Bronchial smooth muscle cell (primary cell): ENCODE data around the gene CCDC47. TPM values are rescaled to one million over a fixed set of nuclear protein-coding genes. Genes with fewer than 3 reads are reported as not detected.

Source experiments
- total RNA-seq: library from RNA; depleted of rRNA; stranded (reverse); fragments of >200 nt; gene quantifications from 2 replicates; pipeline ENCODE4 v1.2.1, GENCODE V29; 2014

Gene CCDC47, protein sequence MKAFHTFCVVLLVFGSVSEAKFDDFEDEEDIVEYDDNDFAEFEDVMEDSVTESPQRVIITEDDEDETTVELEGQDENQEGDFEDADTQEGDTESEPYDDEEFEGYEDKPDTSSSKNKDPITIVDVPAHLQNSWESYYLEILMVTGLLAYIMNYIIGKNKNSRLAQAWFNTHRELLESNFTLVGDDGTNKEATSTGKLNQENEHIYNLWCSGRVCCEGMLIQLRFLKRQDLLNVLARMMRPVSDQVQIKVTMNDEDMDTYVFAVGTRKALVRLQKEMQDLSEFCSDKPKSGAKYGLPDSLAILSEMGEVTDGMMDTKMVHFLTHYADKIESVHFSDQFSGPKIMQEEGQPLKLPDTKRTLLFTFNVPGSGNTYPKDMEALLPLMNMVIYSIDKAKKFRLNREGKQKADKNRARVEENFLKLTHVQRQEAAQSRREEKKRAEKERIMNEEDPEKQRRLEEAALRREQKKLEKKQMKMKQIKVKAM
- total RNA-seq: 52.5 and 59.6 TPM in 2 replicates

DNA sequence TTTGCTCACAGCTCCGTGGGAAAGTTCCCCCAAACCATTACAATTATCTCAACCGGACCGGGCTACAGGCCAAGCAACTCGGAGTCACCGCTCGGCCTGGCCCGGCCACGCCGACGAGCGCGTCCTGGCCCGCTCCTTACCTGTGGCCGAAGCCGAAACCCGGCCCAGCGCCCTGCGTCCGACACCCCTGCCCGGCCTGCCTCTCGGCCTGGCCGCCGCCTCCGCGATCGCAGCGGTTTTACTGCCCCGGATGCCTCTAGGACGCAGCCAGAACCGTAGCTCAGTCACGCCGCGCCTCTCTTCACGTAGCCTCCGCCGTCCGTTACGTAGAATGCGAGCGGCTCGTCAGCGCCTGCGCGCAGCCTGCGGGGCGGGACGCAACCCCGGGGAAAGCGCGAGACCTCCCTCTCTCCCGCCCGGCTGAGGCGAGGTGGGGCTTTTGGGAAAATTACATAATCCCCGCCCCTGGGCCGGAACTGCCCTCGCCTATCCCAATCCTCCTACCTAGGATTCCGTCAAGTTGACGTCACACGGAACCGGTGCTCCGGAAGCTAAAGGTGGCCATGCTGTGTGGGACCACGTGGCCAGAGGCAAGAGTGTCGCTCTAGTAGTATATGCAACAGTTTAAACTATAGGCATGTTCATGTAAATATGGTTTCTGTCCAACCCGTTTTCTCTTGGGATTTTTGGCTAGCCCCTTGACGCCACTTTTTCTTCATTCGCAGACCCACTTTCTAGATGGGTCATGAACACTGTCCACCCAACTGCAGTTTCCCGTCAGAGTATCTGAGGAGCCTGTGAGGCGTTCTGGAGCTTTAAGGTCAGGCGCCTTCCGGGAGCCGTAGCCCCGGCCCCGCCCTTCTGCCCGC, at the start of gene CCDC47:
CCDC47 (minus strand) TSS at position 326 of the 869 bp plus-strand sequence. CDS start 7,422 bp downstream, outside the sequence.

DNA sequence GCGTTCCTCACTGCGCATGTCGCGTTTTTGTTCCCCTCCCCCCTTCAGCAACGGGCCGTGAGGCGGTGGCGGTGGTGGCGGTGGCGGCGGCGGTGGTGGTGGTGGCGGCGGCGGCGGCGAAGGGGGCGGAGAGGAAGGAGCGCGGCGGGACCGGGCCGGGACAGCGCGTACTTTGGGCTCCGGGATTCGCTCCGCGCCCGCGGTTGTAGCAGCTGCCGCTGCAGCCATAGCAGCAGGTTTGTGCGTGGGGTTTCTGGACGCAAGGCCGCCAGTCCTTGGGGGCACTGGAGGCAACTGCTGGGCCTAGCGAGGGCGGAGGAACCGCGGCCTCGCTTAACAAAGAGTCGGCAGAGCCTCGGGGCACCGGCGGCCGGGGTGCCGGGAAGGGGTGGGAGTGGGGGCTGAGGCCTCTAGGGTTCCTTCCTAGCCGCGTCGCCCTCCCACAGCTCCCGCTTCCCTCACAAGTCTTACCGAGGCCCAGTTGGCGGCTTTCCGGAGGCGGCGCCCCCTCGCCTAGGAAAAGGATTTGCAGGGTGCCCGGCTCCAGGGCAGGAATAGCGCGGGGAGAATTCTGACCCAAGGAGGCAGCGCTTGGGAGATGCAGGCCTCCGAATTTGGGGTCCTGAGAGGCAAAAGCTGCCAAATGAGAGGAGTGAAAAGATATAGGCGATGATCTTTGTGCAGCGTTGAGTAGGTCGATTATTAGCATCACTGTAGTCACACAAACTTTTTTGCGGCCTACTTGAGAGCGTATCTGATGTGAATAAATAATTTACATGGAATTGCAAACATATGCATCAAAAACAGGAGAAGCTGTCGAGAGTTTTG, 958 bp upstream of the CCDC47 start, which contains the start of gene DDX42:
DDX42 (plus strand) TSS at position 30 of the 828 bp plus-strand sequence. CDS start 12,880 bp downstream, outside the sequence.

DNA sequence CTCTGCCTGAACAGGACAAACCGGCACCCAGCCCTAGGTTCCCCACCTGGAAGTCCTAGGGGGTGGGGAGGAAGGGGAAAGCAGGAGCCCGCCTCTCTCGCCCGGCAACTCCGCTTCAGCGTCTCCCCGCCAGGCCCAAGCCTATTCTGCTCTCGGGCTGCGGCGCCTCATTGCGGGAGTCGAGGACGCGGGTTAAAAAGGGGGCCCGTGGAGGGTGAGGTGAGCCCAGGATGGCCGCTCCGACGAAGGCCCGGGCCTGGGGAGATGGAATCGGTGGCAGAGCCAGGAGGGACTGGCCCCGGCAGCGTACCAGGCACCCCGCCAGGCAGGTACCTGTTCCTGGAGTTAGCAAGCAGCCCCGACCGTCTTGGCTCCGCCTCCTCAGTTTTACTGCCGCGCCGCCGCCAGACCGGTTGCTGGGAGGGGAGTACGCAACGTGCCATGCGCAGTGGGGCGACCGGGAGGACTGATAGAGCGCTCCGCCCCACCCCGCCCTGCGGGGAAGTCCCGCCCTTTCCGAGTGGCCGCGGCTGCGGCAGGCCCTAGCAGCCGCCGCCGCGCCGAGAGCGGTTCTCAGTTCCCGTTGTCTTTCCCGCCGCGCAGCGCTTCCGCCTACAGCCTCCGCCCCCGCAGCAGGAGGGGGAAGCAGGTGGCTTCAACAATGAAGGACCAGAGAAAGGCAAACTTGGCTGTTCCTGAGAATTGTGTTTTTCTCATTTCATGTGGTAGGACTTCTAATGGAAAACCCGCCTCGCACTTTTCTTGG, 31.8 kb downstream of the CCDC47 start, which contains the start of gene STRADA:
STRADA (minus strand) TSS at position 392 of the 766 bp plus-strand sequence. CDS start 13,430 bp downstream, outside the sequence.

DNA sequence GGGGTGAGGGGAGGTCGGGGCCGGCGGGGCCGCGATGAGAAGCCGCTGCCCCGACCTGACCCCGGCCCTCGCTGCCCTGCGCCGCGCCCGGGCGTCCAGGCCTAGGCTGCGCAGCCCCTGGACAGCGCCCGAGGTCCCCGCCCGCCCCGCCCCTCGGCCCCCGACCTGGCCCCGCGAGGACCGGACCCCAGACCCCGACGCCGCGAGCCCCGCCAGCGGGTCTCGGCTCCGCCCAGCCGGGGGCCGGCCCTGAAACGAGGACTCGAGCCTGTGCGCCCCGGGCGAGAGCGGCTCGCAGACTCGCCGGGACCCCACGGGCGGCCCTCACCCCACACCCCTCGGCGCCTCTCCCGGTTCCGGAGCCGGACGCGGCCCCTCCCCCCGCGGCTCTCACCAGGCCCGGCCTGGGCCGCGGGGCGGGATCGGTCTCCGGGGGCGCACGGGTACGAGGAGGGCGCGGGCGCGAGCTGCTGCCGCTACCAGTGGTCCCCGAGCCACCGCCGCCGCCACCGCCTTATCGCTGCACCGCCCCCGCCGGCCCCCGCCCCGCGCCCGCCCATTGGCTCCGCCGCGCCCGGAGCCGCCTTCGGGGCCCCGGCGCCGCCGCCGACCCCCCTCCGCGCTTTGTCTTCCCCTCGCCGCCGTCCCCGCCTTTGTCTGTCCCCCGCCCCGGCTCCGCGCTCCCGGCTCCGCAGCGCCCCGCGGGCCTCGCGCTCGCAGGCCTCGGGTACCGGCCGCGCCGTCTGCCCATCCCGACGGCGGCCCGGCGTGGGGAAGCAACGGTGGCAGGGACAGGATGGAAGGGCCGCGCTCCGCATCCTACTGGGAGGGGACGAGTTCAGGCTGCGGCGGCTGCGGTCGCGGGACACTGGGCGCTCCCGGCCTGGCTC, 73.5 kb downstream of the CCDC47 start, which contains the start of gene LIMD2:
LIMD2 (minus strand) TSS at position 488 of the 890 bp plus-strand sequence. CDS start 827 bp downstream, outside the sequence.

Other genes starting within 250 kb of the CCDC47 start
- 8.2 and 8.8 TPM in 2 replicates for gene DCAF7, start 223.1 kb downstream of the CCDC47 start, total RNA-seq
- 12.6 and 14.1 TPM in 2 replicates for gene TACO1, start 172.7 kb downstream of the CCDC47 start, total RNA-seq
- gene MAP3K3, start 151.2 kb downstream of the CCDC47 start, total RNA-seq: 18.3 and 38.5 TPM in 2 replicates
- 2.0 and 3.3 TPM in 2 replicates for gene LIMD2, start 73.5 kb downstream of the CCDC47 start, total RNA-seq
- 17.3 and 19.7 TPM in 2 replicates for gene STRADA, start 31.8 kb downstream of the CCDC47 start, total RNA-seq
- gene DDX42, start 573 bp upstream of the CCDC47 start, total RNA-seq: 58.6 and 60.1 TPM in 2 replicates
- gene PSMC5, start 53.8 kb upstream of the CCDC47 start, total RNA-seq: 84.7 and 92.4 TPM in 2 replicates
- 61.0 and 66.5 TPM in 2 replicates for gene FTSJ3, start 54.1 kb upstream of the CCDC47 start, total RNA-seq
- 73.2 and 101 TPM in 2 replicates for gene SMARCD2, start 69.1 kb upstream of the CCDC47 start, total RNA-seq
- not detected in 2 replicates for gene CSH2, start 100.1 kb upstream of the CCDC47 start, total RNA-seq
- not detected in 2 replicates for gene GH2, start 108.3 kb upstream of the CCDC47 start, total RNA-seq
- gene CSH1, start 123.0 kb upstream of the CCDC47 start, total RNA-seq: not detected in 2 replicates
- 0.16 TPM in 1 of 2 replicates, not detected in the other for gene CSHL1, start 137.7 kb upstream of the CCDC47 start, total RNA-seq
- gene GH1, start 145.2 kb upstream of the CCDC47 start, total RNA-seq: not detected in 2 replicates
- 0.09 and 0.16 TPM in 2 replicates for gene CD79B, start 158.7 kb upstream of the CCDC47 start, total RNA-seq
- 0.09 and 0.16 TPM in 2 replicates for gene SCN4A, start 199.3 kb upstream of the CCDC47 start, total RNA-seq
- gene PRR29, start 224.8 kb upstream of the CCDC47 start, total RNA-seq: 0.47 and 0.52 TPM in 2 replicates
- 0.26 and 0.32 TPM in 2 replicates for gene ICAM2, start 247.0 kb upstream of the CCDC47 start, total RNA-seq